Prostate gland (tissue), 2 donors: ENCODE measurements around the gene HERC4.

ENCODE experiments used
- POLR2A ChIP-seq: fragments of 450-650 bp; IDR thresholded peaks from one replicate; pipeline ENCODE4 v1.6.1; 2016; ENCODE audit warnings: antibody characterized with exemption, mild to moderate bottlenecking
- TF ChIP-seq, protein P1 (sequence below), 4 experiments: fragments of 200-600 bp in 2 of 4; fragments of 450-650 bp in 2 of 4; sonication (generic) in 2 of 4; IDR thresholded peaks; 1 replicate in 3 of 4; 2 replicates in 1 of 4; pipeline ENCODE4 v1.5.1; 2016 to 2019; ENCODE audit warnings: antibody characterized with exemption in 4 of 4, mild to moderate bottlenecking in 2 of 4, moderate library complexity in 2 of 4

- TF ChIP-seq, protein P1, sequence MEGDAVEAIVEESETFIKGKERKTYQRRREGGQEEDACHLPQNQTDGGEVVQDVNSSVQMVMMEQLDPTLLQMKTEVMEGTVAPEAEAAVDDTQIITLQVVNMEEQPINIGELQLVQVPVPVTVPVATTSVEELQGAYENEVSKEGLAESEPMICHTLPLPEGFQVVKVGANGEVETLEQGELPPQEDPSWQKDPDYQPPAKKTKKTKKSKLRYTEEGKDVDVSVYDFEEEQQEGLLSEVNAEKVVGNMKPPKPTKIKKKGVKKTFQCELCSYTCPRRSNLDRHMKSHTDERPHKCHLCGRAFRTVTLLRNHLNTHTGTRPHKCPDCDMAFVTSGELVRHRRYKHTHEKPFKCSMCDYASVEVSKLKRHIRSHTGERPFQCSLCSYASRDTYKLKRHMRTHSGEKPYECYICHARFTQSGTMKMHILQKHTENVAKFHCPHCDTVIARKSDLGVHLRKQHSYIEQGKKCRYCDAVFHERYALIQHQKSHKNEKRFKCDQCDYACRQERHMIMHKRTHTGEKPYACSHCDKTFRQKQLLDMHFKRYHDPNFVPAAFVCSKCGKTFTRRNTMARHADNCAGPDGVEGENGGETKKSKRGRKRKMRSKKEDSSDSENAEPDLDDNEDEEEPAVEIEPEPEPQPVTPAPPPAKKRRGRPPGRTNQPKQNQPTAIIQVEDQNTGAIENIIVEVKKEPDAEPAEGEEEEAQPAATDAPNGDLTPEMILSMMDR (IDR thresholded peaks at IDR 0.05) = no peak
- TF ChIP-seq POLR2A = no peak
These were observed 4.4 kb upstream of the HERC4 start for GRCh38 chr10:68079434-68079833.
